Gastrocnemius medialis (tissue), 4 donors: Measurements from ENCODE around the gene SLC9A7.

ENCODE experiments used
- POLR2A ChIP-seq, 2 donors: fragments of 450-650 bp; IDR thresholded peaks; one replicate each; pipeline ENCODE4 v1.6.1; 2017; ENCODE audit warnings: antibody characterized with exemption in 2 of 2, mild to moderate bottlenecking in 2 of 2, moderate library complexity in 2 of 2
- TF ChIP-seq, protein P1 (sequence below), 5 experiments: fragments of 450-650 bp in 3 of 5; fragments of 200-600 bp in 2 of 5; sonication (generic) in 2 of 5; IDR thresholded peaks in 4 of 5; conservative IDR thresholded peaks in 1 of 5; 1 replicate in 4 of 5; 2 replicates in 1 of 5; pipeline ENCODE4 v1.5.1; 2016 to 2019; ENCODE audit warnings: antibody characterized with exemption in 5 of 5, mild to moderate bottlenecking in 3 of 5, moderate library complexity in 3 of 5

DNA sequence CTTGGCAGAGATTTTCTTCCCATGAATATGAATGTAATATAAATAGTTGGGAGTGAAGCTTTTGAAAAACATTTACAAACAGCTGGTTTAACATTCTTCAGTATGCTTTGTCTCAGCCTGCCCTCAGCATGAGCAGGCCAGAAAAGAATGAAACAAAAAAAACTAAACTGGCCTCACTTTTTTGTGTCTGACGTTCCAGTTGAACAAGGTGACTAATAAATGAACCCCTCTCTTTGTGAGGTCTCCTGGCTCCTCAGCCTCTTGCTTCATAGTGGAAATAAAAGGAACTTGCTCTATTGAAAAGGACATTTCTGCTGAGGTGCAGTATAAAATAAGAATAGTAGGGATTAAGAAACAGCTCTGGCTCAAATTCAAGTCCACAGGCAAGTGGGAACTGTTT lies 176.0 kb downstream of the SLC9A7 start:
- TF ChIP-seq, protein P1, sequence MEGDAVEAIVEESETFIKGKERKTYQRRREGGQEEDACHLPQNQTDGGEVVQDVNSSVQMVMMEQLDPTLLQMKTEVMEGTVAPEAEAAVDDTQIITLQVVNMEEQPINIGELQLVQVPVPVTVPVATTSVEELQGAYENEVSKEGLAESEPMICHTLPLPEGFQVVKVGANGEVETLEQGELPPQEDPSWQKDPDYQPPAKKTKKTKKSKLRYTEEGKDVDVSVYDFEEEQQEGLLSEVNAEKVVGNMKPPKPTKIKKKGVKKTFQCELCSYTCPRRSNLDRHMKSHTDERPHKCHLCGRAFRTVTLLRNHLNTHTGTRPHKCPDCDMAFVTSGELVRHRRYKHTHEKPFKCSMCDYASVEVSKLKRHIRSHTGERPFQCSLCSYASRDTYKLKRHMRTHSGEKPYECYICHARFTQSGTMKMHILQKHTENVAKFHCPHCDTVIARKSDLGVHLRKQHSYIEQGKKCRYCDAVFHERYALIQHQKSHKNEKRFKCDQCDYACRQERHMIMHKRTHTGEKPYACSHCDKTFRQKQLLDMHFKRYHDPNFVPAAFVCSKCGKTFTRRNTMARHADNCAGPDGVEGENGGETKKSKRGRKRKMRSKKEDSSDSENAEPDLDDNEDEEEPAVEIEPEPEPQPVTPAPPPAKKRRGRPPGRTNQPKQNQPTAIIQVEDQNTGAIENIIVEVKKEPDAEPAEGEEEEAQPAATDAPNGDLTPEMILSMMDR (IDR thresholded peaks at IDR 0.05 in 4 of 5, conservative IDR thresholded peaks at IDR 0.05 in 1 of 5): no peak
- no peak for TF ChIP-seq POLR2A (IDR thresholded peaks at IDR 0.05)
